H1 (cell line): Measurements from ENCODE around the gene GCSAM. TPM values are rescaled to one million over a fixed set of nuclear protein-coding genes. Genes with fewer than 3 reads are reported as not detected.

Experiments
- CTCF ChIA-PET: fragments of 300-600 bp; sonication (Branson Sonifier 250); formaldehyde crosslinking; loops from one replicate; lab custom pipeline; 2021; ENCODE audit not compliant: partially characterized antibody; lab: Charles Lee
- POLR2A ChIA-PET: fragments of 300-600 bp; sonication (Branson Sonifier 250); formaldehyde crosslinking; loops from one replicate; lab custom pipeline; 2021; ENCODE audit warnings: inconsistent platforms; ENCODE audit not compliant: partially characterized antibody; lab: Charles Lee
- DNase-seq, 2 experiments: peaks; one replicate each; pipeline versions ENCODE4 v3.0.0 to v3.0.0-alpha.2; 2010 to 2022; ENCODE audit warnings: low spot score in 2 of 2, low read depth in 1 of 2, mixed read lengths in 1 of 2
- FAIRE-seq: peaks from 2 replicates; lab custom pipeline; 2011; peaks lifted over from hg19 to GRCh38; lab: Jason Lieb, UNC
- H2AFZ ChIP-seq: 2 replicates; pipeline ENCODE4 v1.8.1; 2012; ENCODE audit warnings: low read length, inconsistent platforms
- H2AK5ac ChIP-seq: 2 replicates; pipeline ENCODE4 v1.6.1; 2013; ENCODE audit warnings: low read depth, low read length
- H2BK120ac ChIP-seq: replicated peaks from 2 replicates; pipeline ENCODE3; 2013; ENCODE audit warnings: low read depth, low read length, inconsistent platforms
- H2BK12ac ChIP-seq: 2 replicates; pipeline ENCODE4 v1.6.1; 2013; ENCODE audit warnings: low read depth, low read length
- H2BK15ac ChIP-seq: 2 replicates; pipeline ENCODE4 v1.6.1; 2013; ENCODE audit warnings: low read length
- H2BK20ac ChIP-seq: 2 replicates; pipeline ENCODE4 v1.6.1; 2013; ENCODE audit warnings: low read length
- H2BK5ac ChIP-seq: 2 replicates; pipeline ENCODE4 v1.6.1; 2013; ENCODE audit warnings: low read depth, low read length
- H3K14ac ChIP-seq: 2 replicates; pipeline ENCODE4 v1.6.1; 2013; ENCODE audit warnings: inconsistent platforms; ENCODE audit not compliant: insufficient read length
- H3K18ac ChIP-seq: 2 replicates; pipeline ENCODE4 v1.6.1; 2013; ENCODE audit warnings: low read length; ENCODE audit errors: extremely low read depth
- H3K23ac ChIP-seq: 2 replicates; pipeline ENCODE4 v1.6.1; 2013; ENCODE audit warnings: inconsistent platforms; ENCODE audit not compliant: insufficient read length
- H3K23me2 ChIP-seq: 2 replicates; pipeline ENCODE4 v1.6.1; 2013; ENCODE audit warnings: low read depth, low read length
- H3K27ac ChIP-seq: 2 replicates; pipeline ENCODE4 v1.6.1; 2011; ENCODE audit warnings: low read depth, low read length, inconsistent platforms
- H3K27me3 ChIP-seq, 4 experiments: replicated peaks in 1 of 4; 1 replicate in 1 of 4; 2 replicates in 3 of 4; pipeline versions ENCODE4 v1.6.1 to v1.8.1; 2011 to 2013; ENCODE audit warnings: low read length in 3 of 4, mild to moderate bottlenecking in 3 of 4, inconsistent platforms in 2 of 4, mixed read lengths in 2 of 4, moderate library complexity in 1 of 4; ENCODE audit not compliant: control insufficient read depth in 3 of 4, insufficient read depth in 3 of 4; ENCODE audit errors: extremely low read depth in 1 of 4
- H3K36me3 ChIP-seq, 4 experiments: 2 replicates each; pipeline versions ENCODE4 v1.6.1 to v1.8.1; 2011 to 2013; ENCODE audit warnings: mild to moderate bottlenecking in 4 of 4, low read length in 3 of 4, moderate library complexity in 2 of 4, control low read depth in 1 of 4, inconsistent platforms in 1 of 4; ENCODE audit not compliant: insufficient read depth in 4 of 4, control insufficient read depth in 2 of 4
- H3K4ac ChIP-seq: replicated peaks from 2 replicates; pipeline ENCODE3; 2013; ENCODE audit warnings: low read length, low read depth, mixed read lengths, inconsistent platforms; ENCODE audit not compliant: insufficient read length
- H3K4me1 ChIP-seq, 4 experiments: replicated peaks in 1 of 4; 1 replicate in 1 of 4; 2 replicates in 3 of 4; pipeline versions ENCODE4 v1.6.1 to v1.8.1; 2011 to 2013; ENCODE audit warnings: low read length in 3 of 4, inconsistent platforms in 2 of 4, mixed read lengths in 1 of 4; ENCODE audit not compliant: insufficient read depth in 4 of 4, control insufficient read depth in 3 of 4
- H3K4me2 ChIP-seq, 2 experiments: 2 replicates each; pipeline versions ENCODE4 v1.6.1 to v1.8.1; 2011 to 2013; ENCODE audit warnings: low read depth in 2 of 2, low read length in 2 of 2, control low read depth in 1 of 2, inconsistent platforms in 1 of 2, mild to moderate bottlenecking in 1 of 2; ENCODE audit not compliant: insufficient read depth in 1 of 2
- H3K4me3 ChIP-seq, 4 experiments: fragments of 200-600, 300-600 bp in 1 of 4; sonication (generic), shearing (Covaris generic), sonication (Bioruptor Twin) in 1 of 4; 2 replicates each; pipeline versions ENCODE4 v1.5.1 to v1.8.1; 2011 to 2016; ENCODE audit warnings: low read length in 4 of 4, low read depth in 3 of 4, control low read depth in 2 of 4, inconsistent platforms in 2 of 4, mild to moderate bottlenecking in 2 of 4, mixed read lengths in 1 of 4, moderate library complexity in 1 of 4; ENCODE audit not compliant: insufficient read depth in 2 of 4; ENCODE audit errors: extremely low read depth in 1 of 4
- H3K56ac ChIP-seq: replicated peaks from 2 replicates; pipeline ENCODE3; 2013; ENCODE audit warnings: low read depth, mild to moderate bottlenecking, mixed read lengths, low read length, inconsistent platforms; ENCODE audit not compliant: insufficient read length
- H3K79me1 ChIP-seq: 2 replicates; pipeline ENCODE4 v1.6.1; 2013; ENCODE audit warnings: low read depth, low read length, control low read depth
- H3K79me2 ChIP-seq, 2 experiments: 2 replicates each; pipeline versions ENCODE4 v1.6.1 to v1.8.1; 2012 to 2013; ENCODE audit warnings: low read length in 2 of 2, mild to moderate bottlenecking in 2 of 2, inconsistent platforms in 1 of 2; ENCODE audit not compliant: insufficient read depth in 2 of 2, control insufficient read depth in 1 of 2
- H3K9ac ChIP-seq, 4 experiments: replicated peaks in 1 of 4; 1 replicate in 1 of 4; 2 replicates in 3 of 4; pipeline versions ENCODE4 v1.6.1 to v1.8.1; 2011 to 2013; ENCODE audit warnings: low read depth in 3 of 4, low read length in 3 of 4, control low read depth in 2 of 4, mild to moderate bottlenecking in 2 of 4, moderate library complexity in 2 of 4, inconsistent platforms in 1 of 4; ENCODE audit errors: extremely low read depth in 1 of 4
- H3K9me3 ChIP-seq, 2 experiments: 2 replicates each; pipeline versions ENCODE4 v1.6.1 to v1.8.1; 2012 to 2013; ENCODE audit warnings: mild to moderate bottlenecking in 2 of 2, moderate library complexity in 2 of 2, control low read depth in 1 of 2, inconsistent platforms in 1 of 2, low read depth in 1 of 2, low read length in 1 of 2, mixed read lengths in 1 of 2; ENCODE audit not compliant: insufficient read depth in 2 of 2
- H4K20me1 ChIP-seq, 2 experiments: replicated peaks in 1 of 2; 2 replicates each; pipeline versions ENCODE3 to v1.8.1; 2011 to 2013; ENCODE audit warnings: inconsistent platforms in 2 of 2, low read length in 2 of 2, mild to moderate bottlenecking in 1 of 2; ENCODE audit not compliant: insufficient read depth in 2 of 2, control insufficient read depth in 1 of 2
- H4K5ac ChIP-seq: 2 replicates; pipeline ENCODE4 v1.6.1; 2013; ENCODE audit warnings: low read length, low read depth, mixed read lengths, inconsistent platforms; ENCODE audit not compliant: insufficient read length
- H4K8ac ChIP-seq: 2 replicates; pipeline ENCODE4 v1.8.0; 2013; ENCODE audit warnings: mild to moderate bottlenecking, moderate library complexity, low read length, inconsistent platforms; ENCODE audit not compliant: insufficient read depth; ENCODE audit errors: extremely low read depth
- H4K91ac ChIP-seq: replicated peaks from 2 replicates; pipeline ENCODE3; 2013; ENCODE audit warnings: low read length, mixed read lengths, inconsistent platforms; ENCODE audit not compliant: insufficient read length
- BACH1 ChIP-seq: IDR thresholded peaks from 2 replicates; pipeline ENCODE4 v1.6.1; 2012; ENCODE audit warnings: low read length, improper control_type of control experiment
- CBX8 ChIP-seq: fragments of 300-800, 300-1000 bp; sonication (generic); IDR thresholded peaks from 2 replicates; pipeline ENCODE4 v1.7.1; 2016; ENCODE audit warnings: low read depth, low read length, borderline replicate concordance
- CHD1 ChIP-seq: IDR thresholded peaks from 2 replicates; pipeline ENCODE4 v1.6.1; 2012; ENCODE audit warnings: low read depth, low read length, improper control_type of control experiment
- EP300 ChIP-seq, 2 experiments: IDR thresholded peaks; 1 replicate in 1 of 2; 2 replicates in 1 of 2; pipeline ENCODE4 v1.6.1; 2011 to 2012; ENCODE audit warnings: low read depth in 2 of 2, low read length in 2 of 2, mild to moderate bottlenecking in 2 of 2, borderline replicate concordance in 1 of 2, inconsistent platforms in 1 of 2, moderate library complexity in 1 of 2
- GTF2F1 ChIP-seq: IDR thresholded peaks from 2 replicates; pipeline ENCODE4 v1.6.1; 2012; ENCODE audit warnings: low read depth, low read length, improper control_type of control experiment, borderline replicate concordance
- KDM4A ChIP-seq: IDR thresholded peaks from one replicate; pipeline ENCODE4 v1.7.1; 2012; ENCODE audit warnings: low read depth, mild to moderate bottlenecking, moderate library complexity, low read length, inconsistent platforms; ENCODE audit not compliant: severe bottlenecking
- POU5F1 ChIP-seq: IDR thresholded peaks from 2 replicates; pipeline ENCODE4 v1.6.1; 2011; ENCODE audit warnings: low read depth, mild to moderate bottlenecking, low read length, moderate library complexity
- RBBP5 ChIP-seq: IDR thresholded peaks from 2 replicates; pipeline ENCODE4 v1.7.1; 2012; ENCODE audit warnings: low read depth, mild to moderate bottlenecking, inconsistent platforms, low read length, moderate library complexity, borderline replicate concordance
- SIRT6 ChIP-seq: IDR thresholded peaks from one replicate; pipeline ENCODE4 v1.7.1; 2012; ENCODE audit warnings: low read length, inconsistent platforms
- SP1 ChIP-seq: IDR thresholded peaks from 2 replicates; pipeline ENCODE4 v1.6.1; 2011; ENCODE audit warnings: low read depth, low read length
- SUZ12 ChIP-seq: fragments of 200-600 bp; sonication (generic); IDR thresholded peaks from 2 replicates; pipeline ENCODE4 v1.6.1; 2012; ENCODE audit warnings: mild to moderate bottlenecking, inconsistent platforms, low read length, moderate library complexity, mixed read lengths
- TAF1 ChIP-seq: IDR thresholded peaks from 2 replicates; pipeline ENCODE4 v1.6.1; 2011; ENCODE audit warnings: mild to moderate bottlenecking, low read depth, low read length
- WGBS, 2 experiments: shearing (Covaris generic) in 1 of 2; methylation state at CpG; one replicate each; pipeline versions ENCODE4 v1.1.6 to v1.1.7; 2013 to 2015; ENCODE audit warnings: low lambda C conversion rate in 2 of 2, mixed read lengths in 2 of 2, inconsistent platforms in 1 of 2, low coverage in 1 of 2, missing lambda C conversion rate in 1 of 2; ENCODE audit not compliant: insufficient replicate concordance in 2 of 2, insufficient coverage in 1 of 2, insufficient read length in 1 of 2; ENCODE audit errors: extremely low coverage in 1 of 2, missing lambda C conversion rate in 1 of 2; 5-methylcytosine and 5-hydroxymethylcytosine counted together
- polyA plus RNA-seq, 7 experiments: library from polyadenylated mRNA; depleted of rRNA in 3 of 7; stranded (reverse) in 5 of 7; unstranded in 2 of 7; fragments of >200 nt in 5 of 7; fragments of 200-250 nt in 2 of 7; gene quantifications; 1 replicate in 5 of 7; 2 replicates in 1 of 7; 4 replicates in 1 of 7; pipeline versions ENCODE4 v1.2.1 to v1.2.3, GENCODE V29; 2011 to 2013; ENCODE audit warnings: missing spikeins in 2 of 7, mixed read lengths in 2 of 7
- total RNA-seq: library from RNA; stranded (reverse); fragmentation: NEBNext Ultra II Directional; extraction: Animal tissue kit (Norgen Biotek cat#: 25700); gene quantifications from 2 replicates; pipeline ENCODE4 v1.2.1, GENCODE V29; 2021

The GCSAM gene
- total and polyA plus RNA-seq, 2 of the 8 experiments (the other 6 are each of a cell fraction or from before 2014, with no cell fraction given): not detected

DNA sequence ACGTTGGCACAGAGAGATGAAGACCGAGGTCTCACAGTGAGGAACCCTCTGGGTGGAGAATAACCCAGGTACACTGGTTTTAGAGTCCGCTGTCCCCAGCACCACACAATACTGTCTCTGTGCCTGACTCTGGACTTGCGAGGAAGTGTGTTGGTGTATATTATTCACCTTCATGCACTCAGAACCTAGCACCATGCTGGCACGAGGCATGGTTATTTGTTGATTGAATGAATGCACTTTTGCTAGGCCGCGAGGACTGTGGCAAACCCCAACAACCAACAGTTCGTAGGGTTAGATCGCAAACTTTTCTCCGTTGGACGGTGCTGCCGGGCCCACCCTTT lies 47.3 kb downstream of the GCSAM start:
- Histone ChIP-seq H2BK20ac (no peak overlapping the region), H3K18ac (no peak overlapping the region; the same call in 1 of the 2 replicates), H3K27ac (no peak overlapping the region), H3K79me2 (peaks cover 0 to 19% of the 10 kb centered on the region in 2 experiments; a peak in 2 of 4 replicates), H3K9ac (peak overlapping the region in 3 of 4 experiments; percentile 14 to 70 (median 29); a peak in 4 of 7 replicates)
- TF ChIP-seq TAF1: no peak
- no peak for TF ChIP-seq SP1
- no peak for TF ChIP-seq RBBP5
- no peak for TF ChIP-seq POU5F1
- TF ChIP-seq CBX8: no peak
- TF ChIP-seq SIRT6: no peak
- TF ChIP-seq EP300 (IDR thresholded peaks at IDR 0.05; ENCODE audit: borderline replicate concordance in 1 of 2, low read depth in 2 of 2, low read length in 2 of 2): no peak
- no peak for TF ChIP-seq GTF2F1
- TF ChIP-seq CHD1: no peak
- no peak for TF ChIP-seq KDM4A
- no peak for TF ChIP-seq SUZ12
- TF ChIP-seq BACH1: no peak
- TF ChIP-seq, all 59 proteins: peak for 0
- Histone ChIP-seq H4K91ac (no peak overlapping the region), H3K23ac (no peak overlapping the region), H3K36me3 (no peaks in the 10 kb centered on the region), H3K79me1 (no peaks in the 10 kb centered on the region), H2BK12ac (peak overlapping the region; percentile 82), H2BK120ac (no peak overlapping the region), H3K4ac (no peak overlapping the region), H2BK5ac (peak overlapping the region; percentile 6; the same call in 1 of the 2 replicates), H3K4me3 (peak overlapping the region; percentile 55 to 82 (median 74)), H4K8ac (peak overlapping the region; percentile 88; the same call in 1 of the 2 replicates), H4K5ac (peak overlapping the region; percentile 28), H3K27me3 (peaks cover 0 to 12% (median 7%) of the 10 kb centered on the region in 4 experiments; a peak in 3 of 7 replicates), H4K20me1 (no peaks in the 10 kb centered on the region), H2AFZ (peak overlapping the region; percentile 97), H3K9me3 (no peaks in the 10 kb centered on the region), H3K56ac (no peak overlapping the region), H3K14ac (no peak overlapping the region), H2BK15ac (0 out of 2 replicates have a peak overlapping the region, but pooled peaks have one; percentile 61), H2AK5ac (no peak overlapping the region), H3K23me2 (peaks cover 7% of the 10 kb centered on the region), H3K4me2 (peak overlapping the region; percentile 80 to 84), H3K4me1 (peaks cover 0 to 8% (median 6%) of the 10 kb centered on the region in 4 experiments; a peak in 5 of 7 replicates)
- POLR2A ChIA-PET: interaction anchor here (0.9 kb wide), 1 partner anchor 107 kb away, joined by 3 read pairs; the partner anchor contains the start of gene ABHD10
- CTCF ChIA-PET: interaction anchor here (2.3 kb wide), 1 partner anchor 26 kb away, joined by 8 read pairs; no protein-coding TSS in a partner anchor
- no peak for DNase-seq
- WGBS, 2 experiments: 25% methylated on average over 12 of the region's 12 CpGs; no CpG with 5 or more reads in 1 of the 2 experiments
- no peak for FAIRE-seq
